Heart right ventricle (tissue), 16 donors: ENCODE data around the gene DOCK10. TPM values are rescaled to one million over a fixed set of nuclear protein-coding genes. Genes with fewer than 3 reads are reported as not detected.

Experiments used
- ATAC-seq, 8 donors: fragments of 200-7000 bp; cut with Tn5 transposase; one replicate each; pipeline ENCODE4 v1.9.1; 2020; ENCODE audit warnings: mild to moderate bottlenecking in 8 of 8, moderate library complexity in 8 of 8, moderate number of reproducible peaks in 1 of 8
- DNase-seq, 2 donors: peaks; one replicate each; pipeline ENCODE4 v3.0.0-alpha.2; 2020
- H3K27ac ChIP-seq, 10 donors: fragments of 200-600 bp; sonication (generic) in 2 of 10; one replicate each; pipeline versions ENCODE4 v1.5.0 to v1.8.0; 2020 to 2022; ENCODE audit warnings: mild to moderate bottlenecking in 3 of 10
- H3K27me3 ChIP-seq, 7 donors: fragments of 200-600 bp; one replicate each; pipeline ENCODE4 v1.8.0; 2021 to 2022; ENCODE audit warnings: mild to moderate bottlenecking in 2 of 7
- H3K36me3 ChIP-seq, 9 donors: fragments of 200-600 bp; sonication (generic) in 1 of 9; one replicate each; pipeline versions ENCODE4 v1.5.0 to v1.8.0; 2020 to 2022; ENCODE audit warnings: mild to moderate bottlenecking in 2 of 9
- H3K4me1 ChIP-seq, 9 donors: fragments of 200-600 bp; sonication (generic) in 1 of 9; one replicate each; pipeline versions ENCODE4 v1.5.0 to v1.8.0; 2020 to 2022; ENCODE audit warnings: mild to moderate bottlenecking in 4 of 9
- H3K4me3 ChIP-seq, 10 donors: fragments of 200-600 bp; sonication (generic) in 2 of 10; one replicate each; pipeline versions ENCODE4 v1.5.0 to v1.8.0; 2020 to 2022; ENCODE audit warnings: mild to moderate bottlenecking in 7 of 10, moderate library complexity in 2 of 10
- H3K9me3 ChIP-seq, 11 donors: fragments of 200-600 bp in 10 of 11; sonication (generic) in 2 of 11; one replicate each; pipeline versions ENCODE4 v1.5.0 to v1.8.0; 2013 to 2022; ENCODE audit warnings: mild to moderate bottlenecking in 2 of 11, control low read depth in 1 of 11, moderate library complexity in 1 of 11
- CTCF ChIP-seq, 9 donors: fragments of 200-600 bp; sonication (generic) in 2 of 9; IDR thresholded peaks; one replicate each; pipeline versions ENCODE4 v1.5.0 to v1.8.0; 2021 to 2022; ENCODE audit warnings: antibody characterized with exemption in 9 of 9, mild to moderate bottlenecking in 5 of 9, moderate library complexity in 1 of 9
- WGBS, 2 donors: extraction: QIAGEN DNeasy Blood & Tissue Kit; methylation state at CpG; one replicate each; pipeline ENCODE4 v1.1.7; 2013; ENCODE audit warnings: inconsistent platforms in 1 of 2; 5-methylcytosine and 5-hydroxymethylcytosine counted together
- intact Hi-C, 10 donors: fragments of 100-400 bp; cut with DNase I; formaldehyde crosslinking; loops; one replicate each; pipeline versions ENCODE4 v1.11.1 to v1.14.2; 2022
- polyA plus RNA-seq, 2 donors: library from polyadenylated mRNA; stranded (reverse); fragments of 200-250 nt; gene quantifications; one replicate each; pipeline ENCODE4 v1.2.3, GENCODE V29; 2013
- total RNA-seq, 10 donors: library from RNA; stranded (reverse); fragmentation: NEBNext Ultra II Directional in 3 of 10; extraction: Animal tissue kit (Norgen Biotek cat#: 25700) in 3 of 10; gene quantifications; one replicate each; pipeline versions ENCODE4 v1.2.1 to v1.2.4, GENCODE V29; 2021 to 2023
- donor health status: Arrhythmogenic right ventricular cardiomyopathy.
- donor health status: ischemic (EF 13 %, LVEDD 7.1; RV severe dilation, severe dysfunction).
- donor health status: healthy with polysubstance abuse.
- donor health status: DM: no; HTN: yes; CAD: no.
- donor health status: DM: no; HTN: no; CAD: no.
- donor health status: ischemic (EF 25% LVEDD 6.9; RV normal size, moderate dysfunction).
- donor health status: ischemic (EF 25% LVEDD 5.7; RV mildly dilated, moderate dysfunction).
- donor health status: healthy.
- donor health status: DM: yes; HTN: yes; CAD: no.
- donor health status: Ischemic cardiomyopathy.
- donor health status: ischemic (EF 35%, LVEDD 5.7; RV mildly dilated, moderate dysfunction).
- donor health status: nonischemic (EF 11% LVEDD 7.7; RV severe dilation, severe dysfunction).
- donor health status: DM: yes; HTN: yes; CAD: no.
- donor health status: PGD.
- donor health status: ischemic (EF 29% LVEDD 5.4; RV normal size, mild dysfunction).
- donor health status: nonischemic (EF 23%, LVEDD 6.1; RV moderate dilation, normal function).

Gene DOCK10
- total and polyA plus RNA-seq, 12 donors = 0.77 to 18.9 (median 1.4) TPM

- Histone ChIP-seq H3K4me3 (no peak overlapping the region), H3K27me3 (peaks cover 0 to 17% (median 0%) of the 10 kb centered on the region in 7 donors), H3K4me1 (no peaks in the 10 kb centered on the region), H3K36me3 (no peaks in the 10 kb centered on the region), H3K27ac (no peak overlapping the region), H3K9me3 (peaks cover 0 to 10% (median 0%) of the 10 kb centered on the region in 11 donors)
- TF ChIP-seq CTCF (IDR thresholded peaks at IDR 0.05) = no peak
- intact Hi-C loops = no loop called here
- DNase-seq = no peak
- 23 to 27% methylated on average over 1 of the region's 1 CpG for WGBS, 2 donors
- ATAC-seq = no peak
Observed at GRCh38 chr2:225069966-225070365, 27.7 kb upstream of the DOCK10 start.

GRCh38 chr2:225069477-225069876, 27.2 kb upstream of the DOCK10 start:
- intact Hi-C loops = no loop called here
- WGBS, 2 donors = 85 to 90% methylated on average over 1 of the region's 1 CpG
- Histone ChIP-seq H3K9me3 (peaks cover 0 to 10% (median 0%) of the 10 kb centered on the region in 11 donors), H3K27ac (no peak overlapping the region), H3K4me1 (no peaks in the 10 kb centered on the region), H3K4me3 (no peak overlapping the region), H3K36me3 (no peaks in the 10 kb centered on the region), H3K27me3 (peaks cover 0 to 17% (median 0%) of the 10 kb centered on the region in 7 donors)
- ATAC-seq (no peak), DNase-seq (no peak)
- TF ChIP-seq CTCF (IDR thresholded peaks at IDR 0.05) = no peak

GRCh38 chr2:225065882-225066281, 23.6 kb upstream of the DOCK10 start:
- H3K4me1 ChIP-seq = no peaks in the 10 kb centered on the region
- no peak overlapping the region for H3K4me3 ChIP-seq
- DNase-seq (no peak), ATAC-seq (no peak)
- H3K9me3 ChIP-seq = peaks cover 0 to 10% (median 0%) of the 10 kb centered on the region in 11 donors
- no peak for TF ChIP-seq CTCF (IDR thresholded peaks at IDR 0.05)
- WGBS, 2 donors = 83 to 88% methylated on average over 3 of the region's 3 CpGs
- H3K27me3 ChIP-seq = peaks cover 0 to 10% (median 0%) of the 10 kb centered on the region in 7 donors
- intact Hi-C loops = no loop called here
- H3K36me3 ChIP-seq = no peaks in the 10 kb centered on the region
- no peak overlapping the region for H3K27ac ChIP-seq

- ATAC-seq = no peak
- no peak overlapping the region for H3K27ac ChIP-seq
- peaks cover 0 to under 1% (median 0%) of the 10 kb centered on the region in 7 donors for H3K27me3 ChIP-seq
- H3K4me1 ChIP-seq = no peaks in the 10 kb centered on the region
- no peak overlapping the region for H3K4me3 ChIP-seq
- DNase-seq = no peak
- no peaks in the 10 kb centered on the region for H3K36me3 ChIP-seq
- H3K9me3 ChIP-seq = peaks cover 0 to 11% (median 0%) of the 10 kb centered on the region in 11 donors
- TF ChIP-seq CTCF (IDR thresholded peaks at IDR 0.05) = no peak
- intact Hi-C loops = no loop called here
Observed at GRCh38 chr2:225064928-225065327, 22.7 kb upstream of the DOCK10 start.
